HepG2 (cell line): Measurements from ENCODE around the gene RPS5. TPM values are rescaled to one million over a fixed set of nuclear protein-coding genes. Genes with fewer than 3 reads are reported as not detected.

Experiments used
- HOXA5 ChIP-seq: sonication (generic); formaldehyde crosslinking; IDR thresholded peaks from 2 replicates; pipeline ENCODE4 v1.4.0; 2020; ENCODE audit warnings: missing genetic modification reagents
- KDM3A ChIP-seq: IDR thresholded peaks from 2 replicates; pipeline ENCODE4 v1.6.1; 2018; ENCODE audit warnings: low read depth, missing compliant biosample characterization
- KMT2A ChIP-seq: sonication (generic); formaldehyde crosslinking; IDR thresholded peaks from 2 replicates; pipeline ENCODE4 v1.4.0; 2020; ENCODE audit warnings: missing genetic modification reagents
- NAIF1 ChIP-seq: sonication (generic); formaldehyde crosslinking; IDR thresholded peaks from 2 replicates; pipeline ENCODE4 v1.5.0; 2020; ENCODE audit warnings: mild to moderate bottlenecking, missing genetic modification reagents, borderline replicate concordance
- NFKB2 ChIP-seq: sonication (generic); formaldehyde crosslinking; IDR thresholded peaks from 2 replicates; pipeline ENCODE4 v1.4.0; 2020; ENCODE audit warnings: missing genetic modification reagents, borderline replicate concordance
- RARG ChIP-seq: sonication (generic); formaldehyde crosslinking; IDR thresholded peaks from 2 replicates; pipeline ENCODE4 v1.4.0; 2020; ENCODE audit warnings: low read depth, mild to moderate bottlenecking, missing genetic modification reagents
- ZBTB3 ChIP-seq: sonication (generic); formaldehyde crosslinking; IDR thresholded peaks from 2 replicates; pipeline ENCODE4 v1.4.0; 2020; ENCODE audit warnings: low read depth, mild to moderate bottlenecking, moderate library complexity, missing genetic modification reagents, borderline replicate concordance
- ZNF343 ChIP-seq: sonication (generic); formaldehyde crosslinking; IDR thresholded peaks from 2 replicates; pipeline ENCODE4 v1.4.0; 2020; ENCODE audit warnings: mild to moderate bottlenecking, missing genetic modification reagents
- ZNF572 ChIP-seq: sonication (generic); formaldehyde crosslinking; IDR thresholded peaks from 2 replicates; pipeline ENCODE4 v1.5.1; 2020; ENCODE audit warnings: mild to moderate bottlenecking, missing genetic modification reagents
- ZNF589 ChIP-seq: sonication (generic); formaldehyde crosslinking; conservative IDR thresholded peaks from 2 replicates; pipeline ENCODE4 v1.8.0; 2022; ENCODE audit warnings: mild to moderate bottlenecking, moderate library complexity, missing genetic modification reagents
- ZSCAN31 ChIP-seq: sonication (generic); formaldehyde crosslinking; IDR thresholded peaks from 2 replicates; pipeline ENCODE4 v1.5.0; 2020; ENCODE audit warnings: low read depth, mild to moderate bottlenecking, missing genetic modification reagents
- polyA plus RNA-seq, 8 experiments: library from polyadenylated mRNA; depleted of rRNA in 3 of 8; stranded (reverse) in 7 of 8; unstranded in 1 of 8; fragments of >200 nt; fragmentation: Illumina TruSeq in 4 of 8; extraction: Trizol in 4 of 8; gene quantifications; 2 replicates each; pipeline versions ENCODE4 v1.2.1 to v1.2.3, GENCODE V29; 2011 to 2016; ENCODE audit warnings: low read depth in 4 of 8, missing spikeins in 1 of 8, mixed read lengths in 1 of 8; ENCODE audit not compliant: insufficient read depth in 1 of 8
- total RNA-seq, 5 experiments: library from RNA; depleted of rRNA; stranded (reverse); fragments of >200 nt; fragmentation: Illumina TruSeq; extraction: Trizol; gene quantifications; 2 replicates each; pipeline ENCODE4 v1.2.3, GENCODE V29; 2016; ENCODE audit warnings: low read depth in 1 of 5
- TF ChIP-seq, protein P1 (sequence below): sonication (generic); formaldehyde crosslinking; IDR thresholded peaks from 2 replicates; pipeline ENCODE4 v1.5.1; 2020; ENCODE audit warnings: mild to moderate bottlenecking, missing genetic modification reagents, borderline replicate concordance
- TF ChIP-seq, protein P2 (sequence below): sonication (generic); formaldehyde crosslinking; IDR thresholded peaks from 2 replicates; pipeline ENCODE4 v1.4.0; 2020; ENCODE audit warnings: mild to moderate bottlenecking, missing genetic modification reagents
- TF ChIP-seq, protein P3 (sequence below): sonication (generic); formaldehyde crosslinking; IDR thresholded peaks from 2 replicates; pipeline ENCODE4 v1.4.0; 2020; ENCODE audit warnings: missing genetic modification reagents
- TF ChIP-seq, protein P4 (sequence below): sonication (generic); formaldehyde crosslinking; IDR thresholded peaks from 2 replicates; pipeline ENCODE4 v1.5.1; 2020; ENCODE audit warnings: missing genetic modification reagents, mild to moderate bottlenecking, borderline replicate concordance
- TF ChIP-seq, protein P5 (sequence below): sonication (generic); formaldehyde crosslinking; IDR thresholded peaks from 2 replicates; pipeline ENCODE4 v1.8.1; 2023; ENCODE audit warnings: mild to moderate bottlenecking, moderate library complexity, missing genetic modification reagents

RPS5 gene
- total and polyA plus RNA-seq, 2 of the 13 experiments (the other 11 are each of a cell fraction or from before 2014, with no cell fraction given): 1,544 to 4,408 TPM

DNA sequence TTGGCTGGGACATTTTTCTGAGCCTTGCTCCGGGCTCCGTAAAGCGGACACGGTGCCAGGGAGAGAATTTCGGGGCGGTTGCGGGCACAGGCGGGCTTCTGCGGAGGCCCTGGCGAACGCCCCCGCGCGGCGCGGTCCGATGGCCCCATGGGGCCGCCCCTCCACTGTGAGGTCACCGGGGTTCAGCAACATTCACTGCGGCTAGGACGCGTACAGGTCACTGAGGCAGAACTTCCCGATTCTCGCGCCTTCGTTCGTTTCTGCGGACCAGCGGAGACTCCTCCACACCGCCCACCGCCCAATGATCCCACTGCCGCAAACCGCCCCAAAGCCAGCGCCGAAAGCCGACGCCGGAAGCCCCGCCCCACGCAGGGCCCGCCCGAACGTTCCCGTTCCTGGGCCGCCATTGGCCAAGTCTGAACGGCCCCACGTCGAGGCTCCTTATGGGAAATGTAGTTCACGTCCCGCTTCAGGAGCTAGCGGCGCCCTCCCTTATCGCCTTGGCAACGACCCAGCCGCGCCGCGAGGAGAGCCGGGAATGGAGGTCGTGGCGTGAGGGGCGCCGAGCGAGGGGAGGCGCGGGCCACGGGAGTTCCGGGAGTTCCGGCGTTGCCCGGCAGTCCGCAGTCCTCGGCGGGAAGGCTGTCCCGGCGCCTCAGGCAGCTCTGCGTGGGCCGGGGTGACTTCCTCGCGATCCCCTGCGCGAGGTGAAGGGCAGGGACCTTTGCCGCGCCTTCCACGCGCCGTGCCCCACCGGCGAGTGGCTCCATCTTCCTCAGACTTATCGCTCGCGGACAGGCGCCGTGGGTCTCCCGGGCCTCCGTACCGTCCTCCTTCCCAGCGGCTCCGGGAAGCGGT is 21.3 kb downstream of the RPS5 start, which contains the start of gene ZNF584 (continued):
- TF ChIP-seq ZNF343 (CRISPR knock-in tag): peak; percentile 79; the same call in 1 of the 2 replicates
- 0 out of 2 replicates have a peak, but pooled peaks have one; percentile 50 for TF ChIP-seq ZSCAN31 (CRISPR knock-in tag)
- no peak for TF ChIP-seq RARG (CRISPR knock-in tag)
- no peak for TF ChIP-seq ZBTB3
- no peak; the same call in none of the 2 replicates for TF ChIP-seq HOXA5
- TF ChIP-seq, protein P1, sequence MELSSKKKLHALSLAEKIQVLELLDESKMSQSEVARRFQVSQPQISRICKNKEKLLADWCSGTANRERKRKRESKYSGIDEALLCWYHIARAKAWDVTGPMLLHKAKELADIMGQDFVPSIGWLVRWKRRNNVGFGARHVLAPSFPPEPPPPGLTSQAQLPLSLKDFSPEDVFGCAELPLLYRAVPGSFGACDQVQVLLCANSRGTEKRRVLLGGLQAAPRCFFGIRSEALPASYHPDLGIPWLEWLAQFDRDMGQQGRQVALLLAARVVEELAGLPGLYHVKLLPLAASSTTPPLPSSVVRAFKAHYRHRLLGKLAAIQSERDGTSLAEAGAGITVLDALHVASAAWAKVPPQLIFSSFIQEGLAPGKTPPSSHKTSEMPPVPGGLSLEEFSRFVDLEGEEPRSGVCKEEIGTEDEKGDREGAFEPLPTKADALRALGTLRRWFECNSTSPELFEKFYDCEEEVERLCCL: no peak
- TF ChIP-seq KDM3A (CRISPR knock-in tag): no peak
- TF ChIP-seq KMT2A (CRISPR knock-in tag): peak; percentile 3; the same call in 1 of the 2 replicates
- peak; percentile 79 for TF ChIP-seq ZNF572 (CRISPR knock-in tag)
- TF ChIP-seq, protein P2, sequence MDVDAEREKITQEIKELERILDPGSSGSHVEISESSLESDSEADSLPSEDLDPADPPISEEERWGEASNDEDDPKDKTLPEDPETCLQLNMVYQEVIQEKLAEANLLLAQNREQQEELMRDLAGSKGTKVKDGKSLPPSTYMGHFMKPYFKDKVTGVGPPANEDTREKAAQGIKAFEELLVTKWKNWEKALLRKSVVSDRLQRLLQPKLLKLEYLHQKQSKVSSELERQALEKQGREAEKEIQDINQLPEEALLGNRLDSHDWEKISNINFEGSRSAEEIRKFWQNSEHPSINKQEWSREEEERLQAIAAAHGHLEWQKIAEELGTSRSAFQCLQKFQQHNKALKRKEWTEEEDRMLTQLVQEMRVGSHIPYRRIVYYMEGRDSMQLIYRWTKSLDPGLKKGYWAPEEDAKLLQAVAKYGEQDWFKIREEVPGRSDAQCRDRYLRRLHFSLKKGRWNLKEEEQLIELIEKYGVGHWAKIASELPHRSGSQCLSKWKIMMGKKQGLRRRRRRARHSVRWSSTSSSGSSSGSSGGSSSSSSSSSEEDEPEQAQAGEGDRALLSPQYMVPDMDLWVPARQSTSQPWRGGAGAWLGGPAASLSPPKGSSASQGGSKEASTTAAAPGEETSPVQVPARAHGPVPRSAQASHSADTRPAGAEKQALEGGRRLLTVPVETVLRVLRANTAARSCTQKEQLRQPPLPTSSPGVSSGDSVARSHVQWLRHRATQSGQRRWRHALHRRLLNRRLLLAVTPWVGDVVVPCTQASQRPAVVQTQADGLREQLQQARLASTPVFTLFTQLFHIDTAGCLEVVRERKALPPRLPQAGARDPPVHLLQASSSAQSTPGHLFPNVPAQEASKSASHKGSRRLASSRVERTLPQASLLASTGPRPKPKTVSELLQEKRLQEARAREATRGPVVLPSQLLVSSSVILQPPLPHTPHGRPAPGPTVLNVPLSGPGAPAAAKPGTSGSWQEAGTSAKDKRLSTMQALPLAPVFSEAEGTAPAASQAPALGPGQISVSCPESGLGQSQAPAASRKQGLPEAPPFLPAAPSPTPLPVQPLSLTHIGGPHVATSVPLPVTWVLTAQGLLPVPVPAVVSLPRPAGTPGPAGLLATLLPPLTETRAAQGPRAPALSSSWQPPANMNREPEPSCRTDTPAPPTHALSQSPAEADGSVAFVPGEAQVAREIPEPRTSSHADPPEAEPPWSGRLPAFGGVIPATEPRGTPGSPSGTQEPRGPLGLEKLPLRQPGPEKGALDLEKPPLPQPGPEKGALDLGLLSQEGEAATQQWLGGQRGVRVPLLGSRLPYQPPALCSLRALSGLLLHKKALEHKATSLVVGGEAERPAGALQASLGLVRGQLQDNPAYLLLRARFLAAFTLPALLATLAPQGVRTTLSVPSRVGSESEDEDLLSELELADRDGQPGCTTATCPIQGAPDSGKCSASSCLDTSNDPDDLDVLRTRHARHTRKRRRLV (CRISPR knock-in tag): no peak
- TF ChIP-seq, protein P3, sequence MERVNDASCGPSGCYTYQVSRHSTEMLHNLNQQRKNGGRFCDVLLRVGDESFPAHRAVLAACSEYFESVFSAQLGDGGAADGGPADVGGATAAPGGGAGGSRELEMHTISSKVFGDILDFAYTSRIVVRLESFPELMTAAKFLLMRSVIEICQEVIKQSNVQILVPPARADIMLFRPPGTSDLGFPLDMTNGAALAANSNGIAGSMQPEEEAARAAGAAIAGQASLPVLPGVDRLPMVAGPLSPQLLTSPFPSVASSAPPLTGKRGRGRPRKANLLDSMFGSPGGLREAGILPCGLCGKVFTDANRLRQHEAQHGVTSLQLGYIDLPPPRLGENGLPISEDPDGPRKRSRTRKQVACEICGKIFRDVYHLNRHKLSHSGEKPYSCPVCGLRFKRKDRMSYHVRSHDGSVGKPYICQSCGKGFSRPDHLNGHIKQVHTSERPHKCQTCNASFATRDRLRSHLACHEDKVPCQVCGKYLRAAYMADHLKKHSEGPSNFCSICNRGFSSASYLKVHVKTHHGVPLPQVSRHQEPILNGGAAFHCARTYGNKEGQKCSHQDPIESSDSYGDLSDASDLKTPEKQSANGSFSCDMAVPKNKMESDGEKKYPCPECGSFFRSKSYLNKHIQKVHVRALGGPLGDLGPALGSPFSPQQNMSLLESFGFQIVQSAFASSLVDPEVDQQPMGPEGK (CRISPR knock-in tag): no peak; the same call in 1 of the 2 replicates
- TF ChIP-seq, protein P4, sequence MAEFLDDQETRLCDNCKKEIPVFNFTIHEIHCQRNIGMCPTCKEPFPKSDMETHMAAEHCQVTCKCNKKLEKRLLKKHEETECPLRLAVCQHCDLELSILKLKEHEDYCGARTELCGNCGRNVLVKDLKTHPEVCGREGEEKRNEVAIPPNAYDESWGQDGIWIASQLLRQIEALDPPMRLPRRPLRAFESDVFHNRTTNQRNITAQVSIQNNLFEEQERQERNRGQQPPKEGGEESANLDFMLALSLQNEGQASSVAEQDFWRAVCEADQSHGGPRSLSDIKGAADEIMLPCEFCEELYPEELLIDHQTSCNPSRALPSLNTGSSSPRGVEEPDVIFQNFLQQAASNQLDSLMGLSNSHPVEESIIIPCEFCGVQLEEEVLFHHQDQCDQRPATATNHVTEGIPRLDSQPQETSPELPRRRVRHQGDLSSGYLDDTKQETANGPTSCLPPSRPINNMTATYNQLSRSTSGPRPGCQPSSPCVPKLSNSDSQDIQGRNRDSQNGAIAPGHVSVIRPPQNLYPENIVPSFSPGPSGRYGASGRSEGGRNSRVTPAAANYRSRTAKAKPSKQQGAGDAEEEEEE (CRISPR knock-in tag): no peak
- TF ChIP-seq, protein P5, sequence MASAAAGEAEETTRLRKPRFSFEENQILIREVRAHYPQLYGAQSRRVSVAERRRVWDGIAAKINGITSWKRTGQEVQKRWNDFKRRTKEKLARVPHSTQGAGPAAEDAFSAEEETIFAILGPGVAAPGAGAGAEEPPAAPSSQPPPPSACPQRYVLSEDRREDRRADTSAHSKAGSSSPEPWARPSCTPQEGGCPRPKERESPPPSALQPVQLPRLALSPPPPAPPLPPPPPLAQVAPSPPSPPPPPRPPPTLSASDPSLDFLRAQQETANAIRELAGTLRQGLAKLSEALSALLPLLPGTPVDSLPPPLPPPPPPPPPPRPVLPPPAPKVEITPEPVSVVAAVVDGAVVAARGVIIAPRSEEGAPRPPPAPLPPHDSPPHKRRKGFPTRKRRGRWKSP (CRISPR knock-in tag): peak; percentile 65
- peak; percentile 43; the same call in 1 of the 2 replicates for TF ChIP-seq NFKB2
- TF ChIP-seq NAIF1 (CRISPR knock-in tag): no peak
- TF ChIP-seq ZNF589 (CRISPR knock-in tag): no peak; the same call in 1 of the 2 replicates
